ENCODE data around the gene OR2B2. TPM values are rescaled to one million over a fixed set of nuclear protein-coding genes. Genes with fewer than 3 reads are reported as not detected.

Gene OR2B2
- polyA plus RNA-seq, 2 of the 4 experiments (the other 2 are of a cell fraction) = not detected

- no peak for TF ChIP-seq USF2 (IDR thresholded peaks at IDR 0.05)
- no peak for TF ChIP-seq HDAC2 (IDR thresholded peaks at IDR 0.05)
- no peak for TF ChIP-seq RFX5 (IDR thresholded peaks at IDR 0.05)
- no peak for TF ChIP-seq EHMT2 (IDR thresholded peaks at IDR 0.05; ENCODE audit: low read depth)
- no peak for TF ChIP-seq ZNF302 (CRISPR knock-in tag; IDR thresholded peaks at IDR 0.05)
- no peak for TF ChIP-seq TP53 (CRISPR knock-in tag; IDR thresholded peaks at IDR 0.05)
- TF ChIP-seq HEYL (CRISPR knock-in tag; IDR thresholded peaks at IDR 0.05) = no peak
- no peak for TF ChIP-seq GATA3 (IDR thresholded peaks at IDR 0.05; ENCODE audit: borderline replicate concordance)
- TF ChIP-seq HOXA7 (CRISPR knock-in tag; IDR thresholded peaks at IDR 0.05) = no peak
- TF ChIP-seq PBX3 (IDR thresholded peaks at IDR 0.05) = no peak
- no peak for TF ChIP-seq CBX2 (IDR thresholded peaks at IDR 0.05; ENCODE audit: borderline replicate concordance, low read depth)
- TF ChIP-seq NFE2L2 (conservative IDR thresholded peaks at IDR 0.05; ENCODE audit: low read length) = no peak
- no peak for TF ChIP-seq KDM5A (IDR thresholded peaks at IDR 0.05)
- TF ChIP-seq ESRRA (IDR thresholded peaks at IDR 0.05; ENCODE audit: borderline replicate concordance, low read length) = no peak
- no peak for TF ChIP-seq CHD4 (IDR thresholded peaks at IDR 0.05; ENCODE audit: borderline replicate concordance)
- no peak for TF ChIP-seq MYC (IDR thresholded peaks at IDR 0.05; ENCODE audit: borderline replicate concordance, low read length)
- no peak for TF ChIP-seq E2F6 (IDR thresholded peaks at IDR 0.05; ENCODE audit: borderline replicate concordance, low read depth)
- no peak for TF ChIP-seq KDM1A (IDR thresholded peaks at IDR 0.05; ENCODE audit: low read depth)
- no peak for TF ChIP-seq POLR2AphosphoS2 (conservative IDR thresholded peaks at IDR 0.05; ENCODE audit: low read length)
- CTCF ChIA-PET = interaction anchor here (1.0 to 4.6 kb wide), 6 partner anchors 78 to 1302 kb away, joined by 3 to 40 read pairs (median 16); a partner anchor contains a TSS
- no peak overlapping the region for H3K27ac ChIP-seq
- DNase-seq (ENCODE audit: low read depth in 1 of 2, low spot score in 1 of 2) (no peak), ATAC-seq (no peak), FAIRE-seq (no peak)
- H3K4me3 ChIP-seq = no peak overlapping the region
- no peaks in the 10 kb centered on the region for H3K9me3 ChIP-seq
- H3K4me1 ChIP-seq = peaks cover 12% of the 10 kb centered on the region; the same call in 2 of the 3 replicates
- POLR2A ChIA-PET = interaction anchor here (6.1 kb wide), 1 partner anchor 88 kb away, joined by 270 read pairs; a partner anchor contains a TSS
- WGBS (ENCODE audit: missing lambda C conversion rate) = 91% methylated on average over 3 of the region's 3 CpGs
- no peak overlapping the region for H3K4me2 ChIP-seq
These were observed 14.5 kb downstream of the OR2B2 start for GRCh38 chr6:27897580-27898206.

- CTCF ChIA-PET = interaction anchor here (1.1 to 4.6 kb wide), 11 partner anchors 9 to 1301 kb away, joined by 3 to 40 read pairs (median 8); partner anchors contain the start of gene ZKSCAN8
- no peak for ATAC-seq
- no peak for TF ChIP-seq MAZ (IDR thresholded peaks at IDR 0.05; ENCODE audit: borderline replicate concordance, low read depth, low read length)
- no peak for TF ChIP-seq HES2 (IDR thresholded peaks at IDR 0.05)
- TF ChIP-seq TFCP2L1 (CRISPR knock-in tag; IDR thresholded peaks at IDR 0.05) = no peak
- no peak for TF ChIP-seq FOXS1 (CRISPR knock-in tag; IDR thresholded peaks at IDR 0.05)
These were observed 15.8 kb downstream of the OR2B2 start for GRCh38 chr6:27896398-27896796.

More at GRCh38 chr6:27896398-27896796, 15.8 kb downstream of the OR2B2 start:
- 86% methylated on average over 4 of the region's 4 CpGs for WGBS (ENCODE audit: missing lambda C conversion rate)
- Histone ChIP-seq H3K4me3 (no peak overlapping the region), H3K9me3 (no peaks in the 10 kb centered on the region), H3K4me1 (peaks cover 12% of the 10 kb centered on the region; the same call in 2 of the 3 replicates), H3K27ac (peak overlapping the region in 1 of 2 experiments; percentile 97; a peak in 4 of 6 replicates), H3K4me2 (peak overlapping the region; percentile 87)
- DNase-seq (ENCODE audit: low read depth in 1 of 2, low spot score in 1 of 2) (no peak), FAIRE-seq (no peak)
- POLR2A ChIA-PET = interaction anchor here (0.7 to 6.1 kb wide), 4 partner anchors 27 to 86 kb away, joined by 3 to 270 read pairs (median 65); a partner anchor contains a TSS
